GM13976 (cell line): ENCODE results near the gene MAN1C1.

Source experiments
- DNase-seq: peaks from one replicate; pipeline ENCODE4 v3.0.0; 2012; ENCODE audit warnings: low spot score
- CTCF ChIP-seq: IDR thresholded peaks from 2 replicates; pipeline ENCODE4 v1.5.1; 2012; ENCODE audit warnings: borderline replicate concordance, mild to moderate bottlenecking; ENCODE audit not compliant: insufficient read depth; ENCODE audit errors: extremely low read depth, missing control alignments, control extremely low read depth
- in situ Hi-C: fragments of 300-500 bp; cut with MboI; formaldehyde crosslinking; loops from one replicate; pipeline ENCODE4 v1.12.0; 2022; ENCODE audit warnings: low sequenced_read_pairs, mixed read lengths, inconsistent platforms; ENCODE audit not compliant: unreplicated experiment

The MAN1C1 gene

GRCh38 chr1:25624156-25624555, 7.6 kb downstream of the MAN1C1 start:
- no peak for TF ChIP-seq CTCF
- DNase-seq: no peak
- in situ Hi-C loops: no loop called here

- TF ChIP-seq CTCF: no peak
- in situ Hi-C loops: no loop called here
- DNase-seq: no peak
These were observed 8.0 kb downstream of the MAN1C1 start for GRCh38 chr1:25624604-25625003.

- in situ Hi-C loops: no loop called here
- DNase-seq: no peak
- no peak for TF ChIP-seq CTCF
These were observed 9.4 kb downstream of the MAN1C1 start for GRCh38 chr1:25626018-25626417.

GRCh38 chr1:25628741-25629421, 12.3 kb downstream of the MAN1C1 start:
- in situ Hi-C loops: no loop called here
- no peak for DNase-seq
- TF ChIP-seq CTCF: no peak

GRCh38 chr1:25629836-25630235, 13.2 kb downstream of the MAN1C1 start:
- in situ Hi-C loops: no loop called here
- no peak for TF ChIP-seq CTCF
- no peak for DNase-seq

- in situ Hi-C loops: no loop called here
- no peak for TF ChIP-seq CTCF
These were observed 15.3 kb downstream of the MAN1C1 start for GRCh38 chr1:25631750-25632485.

More at GRCh38 chr1:25631750-25632485, 15.3 kb downstream of the MAN1C1 start:
- no peak for DNase-seq
